ENCODE results near the gene ARSG. TPM values are rescaled to one million over a fixed set of nuclear protein-coding genes. Genes with fewer than 3 reads are reported as not detected.
A peak's percentile ranks its signal among the peaks of the same experiment; 100 is the strongest.
"Not testable (repeated sequence)": the region's sequence is repeated elsewhere in the genome, so short reads cannot be mapped to it uniquely, and the experiment has no call there.

ARSG gene
- total and polyA plus RNA-seq, 12 donors: 0.95 to 6.2 (median 3.5) TPM

DNA sequence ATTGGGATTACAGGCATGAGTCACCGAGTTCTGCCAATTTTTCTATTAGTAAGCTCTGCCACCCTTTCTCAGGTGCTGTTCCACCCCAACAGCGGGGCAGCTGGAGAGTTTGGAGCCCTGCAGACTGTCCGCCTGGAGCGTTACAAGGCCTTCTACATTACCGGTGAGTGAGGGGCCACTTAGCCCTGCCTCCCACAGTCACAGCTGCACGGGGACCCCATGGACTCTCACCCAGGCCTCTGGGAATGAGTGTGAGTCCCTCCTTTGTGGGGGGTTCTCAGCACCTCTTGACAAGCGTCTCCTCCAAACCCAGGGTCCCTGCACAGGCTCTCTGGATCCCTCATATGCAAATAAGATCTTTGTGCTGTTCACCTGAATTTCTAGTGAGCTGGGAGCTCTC, 110.0 kb downstream of the ARSG start:
- TF ChIP-seq, protein P1, sequence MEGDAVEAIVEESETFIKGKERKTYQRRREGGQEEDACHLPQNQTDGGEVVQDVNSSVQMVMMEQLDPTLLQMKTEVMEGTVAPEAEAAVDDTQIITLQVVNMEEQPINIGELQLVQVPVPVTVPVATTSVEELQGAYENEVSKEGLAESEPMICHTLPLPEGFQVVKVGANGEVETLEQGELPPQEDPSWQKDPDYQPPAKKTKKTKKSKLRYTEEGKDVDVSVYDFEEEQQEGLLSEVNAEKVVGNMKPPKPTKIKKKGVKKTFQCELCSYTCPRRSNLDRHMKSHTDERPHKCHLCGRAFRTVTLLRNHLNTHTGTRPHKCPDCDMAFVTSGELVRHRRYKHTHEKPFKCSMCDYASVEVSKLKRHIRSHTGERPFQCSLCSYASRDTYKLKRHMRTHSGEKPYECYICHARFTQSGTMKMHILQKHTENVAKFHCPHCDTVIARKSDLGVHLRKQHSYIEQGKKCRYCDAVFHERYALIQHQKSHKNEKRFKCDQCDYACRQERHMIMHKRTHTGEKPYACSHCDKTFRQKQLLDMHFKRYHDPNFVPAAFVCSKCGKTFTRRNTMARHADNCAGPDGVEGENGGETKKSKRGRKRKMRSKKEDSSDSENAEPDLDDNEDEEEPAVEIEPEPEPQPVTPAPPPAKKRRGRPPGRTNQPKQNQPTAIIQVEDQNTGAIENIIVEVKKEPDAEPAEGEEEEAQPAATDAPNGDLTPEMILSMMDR (IDR thresholded peaks at IDR 0.05): no peak
- ATAC-seq (no peak), DNase-seq (no peak)
- Histone ChIP-seq H3K9me3 (peaks cover 0 to 22% (median 2%) of the 10 kb centered on the region in 11 donors), H3K4me3 (no peak overlapping the region), H3K27ac (no peak overlapping the region), H3K36me3 (no peaks in the 10 kb centered on the region), H3K27me3 (no peaks in the 10 kb centered on the region), H3K4me1 (peaks cover 0 to 32% (median 18%) of the 10 kb centered on the region in 9 donors)
- intact Hi-C loops (cut with DNase I): loop anchor here in 2 of 10 donors (5.0 to 10.0 kb wide), 2 partner anchors 126 to 139 kb away; no protein-coding TSS in a partner anchor
- 93 to 95% methylated on average over 7 of the region's 7 CpGs for WGBS, 2 donors

DNA sequence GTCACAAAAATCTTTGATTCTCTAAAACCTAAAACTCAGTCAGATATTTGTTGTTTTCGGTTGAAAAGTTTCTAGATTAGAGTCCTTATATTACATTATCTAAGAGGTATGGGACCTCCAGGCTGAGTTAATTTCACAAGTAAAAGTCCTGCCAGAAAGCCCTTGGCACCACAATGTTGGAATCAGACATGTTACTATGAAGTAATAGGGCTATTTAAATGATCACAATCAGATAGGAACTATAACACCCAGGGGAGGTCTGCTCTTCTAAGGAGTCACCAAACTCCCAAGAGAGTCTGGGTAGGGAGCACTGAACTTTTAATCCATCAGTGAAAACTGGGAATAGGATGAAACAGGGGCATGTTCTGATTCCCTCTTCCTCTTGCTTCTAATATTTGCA, 111.8 kb downstream of the ARSG start:
- TF ChIP-seq, protein P1 (IDR thresholded peaks at IDR 0.05): no peak
- intact Hi-C loops (cut with DNase I): loop anchor here in 2 of 10 donors (5.0 to 10.0 kb wide), 2 partner anchors 128 to 141 kb away; no protein-coding TSS in a partner anchor
- WGBS, 2 donors: 75 to 77% methylated on average over 1 of the region's 1 CpG
- no peak for DNase-seq
- peaks cover 0 to 39% (median 2%) of the 10 kb centered on the region in 11 donors for H3K9me3 ChIP-seq
- H3K36me3 ChIP-seq: no peaks in the 10 kb centered on the region
- H3K27ac ChIP-seq: no peak overlapping the region
- H3K27me3 ChIP-seq: no peaks in the 10 kb centered on the region
- H3K4me3 ChIP-seq: no peak overlapping the region
- H3K4me1 ChIP-seq: peaks cover 0 to 22% (median 17%) of the 10 kb centered on the region in 9 donors
- no peak for ATAC-seq

DNA sequence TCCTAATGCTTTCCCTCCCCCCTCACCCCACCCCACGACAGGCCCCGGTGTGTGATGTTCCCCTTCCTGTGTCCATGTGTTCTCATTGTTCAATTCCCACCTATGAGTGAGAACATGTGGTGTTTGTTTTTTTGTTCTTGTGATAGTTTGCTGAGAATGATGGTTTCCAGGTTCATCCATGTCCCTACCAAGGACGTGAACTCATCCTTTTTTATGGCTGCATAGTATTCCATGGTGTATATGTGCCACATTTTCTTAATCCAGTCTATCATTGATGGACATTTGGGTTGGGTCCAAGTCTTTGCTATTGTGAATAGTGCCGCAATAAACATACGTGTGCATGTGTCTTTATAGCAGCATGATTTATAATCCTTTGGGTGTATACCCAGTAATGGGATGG, 112.5 kb downstream of the ARSG start:
- Histone ChIP-seq H3K9me3 (peaks cover 0 to 39% (median 2%) of the 10 kb centered on the region in 11 donors), H3K4me1 (peaks cover 0 to 17% (median 11%) of the 10 kb centered on the region in 9 donors)
- not testable (repeated sequence) for H3K27me3 ChIP-seq, H3K4me3 ChIP-seq, DNase-seq, H3K36me3 ChIP-seq, H3K27ac ChIP-seq, ATAC-seq
- 91 to 97% methylated on average over 3 to 4 of the region's 5 CpGs for WGBS, 2 donors
- intact Hi-C loops (cut with DNase I): loop anchor here in 2 of 10 donors (5.0 to 10.0 kb wide), 2 partner anchors 129 to 142 kb away; no protein-coding TSS in a partner anchor

DNA sequence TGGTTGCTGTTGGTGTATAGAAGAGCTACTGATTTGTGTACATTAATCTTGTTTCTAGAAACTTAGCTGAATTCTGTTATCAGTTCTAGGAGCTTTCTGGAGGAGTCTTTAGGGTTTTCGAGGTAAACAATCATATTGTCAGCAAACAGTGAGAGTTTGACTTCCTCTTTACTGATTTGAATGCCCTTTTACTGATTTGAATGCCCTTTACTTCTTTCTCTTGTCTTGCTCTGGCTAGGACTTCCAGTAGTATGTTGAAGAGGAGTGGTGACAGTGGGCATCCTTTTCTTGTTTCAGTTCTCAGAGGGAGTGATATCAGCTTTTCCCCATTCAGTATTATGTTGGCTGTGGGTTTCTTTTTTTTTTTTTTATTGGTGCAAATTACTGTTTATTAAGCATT, 116.4 kb downstream of the ARSG start:
- not testable (repeated sequence) for DNase-seq, H3K27ac ChIP-seq, ATAC-seq, H3K27me3 ChIP-seq, H3K4me1 ChIP-seq, H3K4me3 ChIP-seq, H3K36me3 ChIP-seq
- 75 to 85% methylated on average over 1 of the region's 1 CpG for WGBS, 2 donors
- H3K9me3 ChIP-seq: peaks cover 0 to 45% (median 2%) of the 10 kb centered on the region in 11 donors
- intact Hi-C loops (cut with DNase I): loop anchor here in 1 of 10 donors (10.0 kb wide), 1 partner anchor 133 kb away; no protein-coding TSS in a partner anchor

DNA sequence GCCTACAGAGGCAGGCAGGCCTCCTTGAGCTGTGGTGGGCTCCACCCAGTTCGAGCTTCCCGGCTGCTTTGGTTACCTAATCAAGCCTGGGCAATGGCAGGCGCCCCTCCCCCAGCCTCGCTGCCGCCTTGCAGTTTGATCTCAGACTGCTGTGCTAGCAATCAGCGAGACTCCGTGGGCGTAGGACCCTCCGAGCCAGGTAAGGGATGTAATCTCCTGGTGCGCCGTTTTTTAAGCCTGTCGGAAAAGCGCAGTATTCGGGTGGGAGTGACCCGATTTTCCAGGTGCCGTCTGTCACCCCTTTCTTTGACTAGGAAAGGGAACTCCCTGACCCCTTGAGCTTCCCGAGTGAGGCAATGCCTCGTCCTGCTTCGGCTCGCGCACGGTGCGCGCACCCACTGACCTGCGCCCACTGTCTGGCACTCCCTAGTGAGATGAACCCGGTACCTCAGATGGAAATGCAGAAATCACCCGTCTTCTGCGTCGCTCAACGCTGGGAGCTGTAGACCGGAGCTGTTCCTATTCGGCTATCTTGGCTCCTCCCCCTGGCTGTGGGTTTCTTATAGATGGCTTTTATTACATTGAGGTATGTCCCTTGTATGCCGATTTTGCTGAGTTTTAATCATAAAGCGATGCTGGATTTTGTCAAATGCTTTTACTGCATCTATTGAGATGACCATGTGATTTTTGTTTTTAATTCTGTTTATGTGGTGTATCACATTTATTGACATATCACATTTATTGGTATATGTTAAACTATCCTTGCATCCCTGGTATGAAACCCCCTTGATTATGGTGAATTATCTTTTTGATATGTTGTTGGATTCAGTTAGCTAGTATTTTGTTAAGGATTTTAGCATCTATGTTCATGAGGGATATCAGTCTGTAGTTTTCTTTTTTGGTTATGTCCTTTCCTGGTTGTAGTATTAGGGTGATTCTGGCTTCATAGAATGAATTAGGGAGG, 122.6 kb downstream of the ARSG start:
- H3K36me3 ChIP-seq; intact Hi-C loops (cut with DNase I); H3K27me3 ChIP-seq; ATAC-seq; DNase-seq: not testable (repeated sequence)
- peak overlapping the region in 2 of 10 donors; percentile 21 to 64 for H3K27ac ChIP-seq
- H3K9me3 ChIP-seq: peaks cover 0 to 44% (median 0%) of the 10 kb centered on the region in 11 donors
- WGBS, 2 donors: 5 to 16% methylated on average over 21 to 27 of the region's 34 CpGs
- peaks cover 0 to 14% (median 0%) of the 10 kb centered on the region in 9 donors for H3K4me1 ChIP-seq
- peak overlapping the region; percentile 21 to 57 (median 44) for H3K4me3 ChIP-seq

DNA sequence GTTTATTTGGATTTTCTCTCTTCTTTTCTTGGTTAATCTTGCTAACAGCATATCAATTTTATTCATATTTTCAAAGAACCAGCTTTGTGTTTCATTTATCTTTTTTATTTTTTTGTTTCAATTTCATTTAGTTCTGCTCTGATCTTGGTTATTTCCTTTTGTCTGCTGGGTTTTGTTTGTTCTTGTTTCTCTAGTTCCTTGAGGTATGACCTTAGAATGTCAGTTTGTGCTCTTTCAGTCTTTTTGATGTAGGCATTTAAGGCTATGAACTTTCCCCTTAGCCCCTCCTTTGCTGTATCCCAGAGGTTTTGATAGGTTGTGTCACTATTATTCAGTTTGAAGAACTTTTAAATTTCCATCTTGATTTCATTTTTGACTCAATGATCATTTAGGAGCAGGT, 123.6 kb downstream of the ARSG start:
- ATAC-seq; DNase-seq; H3K4me3 ChIP-seq; H3K27ac ChIP-seq; intact Hi-C loops (cut with DNase I); H3K27me3 ChIP-seq: not testable (repeated sequence)
- H3K36me3 ChIP-seq: peaks cover 0 to 12% (median 7%) of the 10 kb centered on the region in 9 donors
- H3K9me3 ChIP-seq: peaks cover 0 to 44% (median 0%) of the 10 kb centered on the region in 11 donors
- H3K4me1 ChIP-seq: peaks cover 0 to 16% (median 0%) of the 10 kb centered on the region in 9 donors
